Peyer's patch (tissue), 4 donors: ENCODE measurements around the gene TCP10L. TPM values are rescaled to one million over a fixed set of nuclear protein-coding genes. Genes with fewer than 3 reads are reported as not detected.
"Not testable (repeated sequence)": the region's sequence is repeated elsewhere in the genome, so short reads cannot be mapped to it uniquely, and the experiment has no call there.

Source experiments
- DNase-seq, 3 donors: peaks; one replicate each; pipeline ENCODE4 v3.0.0-alpha.2; 2017 to 2019
- H3K27ac ChIP-seq, 4 donors: fragments of 200-600 bp; sonication (generic); one replicate each; pipeline ENCODE4 v1.5.1; 2016 to 2019
- H3K27me3 ChIP-seq, 2 donors: fragments of 200-600 bp; sonication (generic); one replicate each; pipeline ENCODE4 v1.5.1; 2019
- H3K36me3 ChIP-seq, 3 donors: fragments of 200-600 bp; sonication (generic); one replicate each; pipeline ENCODE4 v1.5.1; 2016 to 2019
- H3K4me1 ChIP-seq, 4 donors: fragments of 200-600 bp; sonication (generic); one replicate each; pipeline ENCODE4 v1.5.1; 2016 to 2019
- H3K4me3 ChIP-seq, 4 donors: fragments of 200-600 bp; sonication (generic); 1 replicate in 3 of 4; 2 replicates in 1 of 4; pipeline ENCODE4 v1.5.1; 2016 to 2019; ENCODE audit warnings: mild to moderate bottlenecking in 1 of 4
- H3K9me3 ChIP-seq, 4 donors: fragments of 200-600 bp; sonication (generic); one replicate each; pipeline ENCODE4 v1.5.1; 2016 to 2019; ENCODE audit warnings: mild to moderate bottlenecking in 1 of 4
- CTCF ChIP-seq, 6 experiments: fragments of 450-650 bp in 4 of 6; fragments of 200-600 bp in 2 of 6; sonication (generic) in 1 of 6; IDR thresholded peaks; one replicate each; pipeline ENCODE4 v1.5.1; 2017 to 2019; ENCODE audit warnings: antibody characterized with exemption in 6 of 6, mild to moderate bottlenecking in 3 of 6, moderate library complexity in 1 of 6
- POLR2A ChIP-seq, 2 donors: fragments of 450-650 bp; IDR thresholded peaks; one replicate each; pipeline ENCODE4 v1.5.1; 2017; ENCODE audit warnings: antibody characterized with exemption in 2 of 2, mild to moderate bottlenecking in 2 of 2, moderate library complexity in 2 of 2
- total RNA-seq, 4 donors: library from RNA; depleted of rRNA; stranded (reverse); fragments of >200 nt; gene quantifications; one replicate each; pipeline ENCODE4 v1.1.0, GENCODE V29; 2016

TCP10L gene
- total RNA-seq, 4 donors from 2014 or later = 9.9 TPM; not detected in 3

GRCh38 chr21:32538147-32538792 lies 47.1 kb downstream of the TCP10L start:
- no peak overlapping the region for H3K27ac ChIP-seq
- no peaks in the 10 kb centered on the region for H3K36me3 ChIP-seq
- no peaks in the 10 kb centered on the region for H3K27me3 ChIP-seq
- no peaks in the 10 kb centered on the region for H3K4me1 ChIP-seq
- H3K4me3 ChIP-seq = no peak overlapping the region
- H3K9me3 ChIP-seq = no peaks in the 10 kb centered on the region
- no peak for TF ChIP-seq POLR2A (IDR thresholded peaks at IDR 0.05)
- DNase-seq = no peak

GRCh38 chr21:32537569-32537881 lies 47.8 kb downstream of the TCP10L start:
- H3K4me1 ChIP-seq = no peaks in the 10 kb centered on the region
- no peak overlapping the region for H3K27ac ChIP-seq
- TF ChIP-seq CTCF (IDR thresholded peaks at IDR 0.05) (no peak), POLR2A (IDR thresholded peaks at IDR 0.05) (no peak)
- no peaks in the 10 kb centered on the region for H3K36me3 ChIP-seq
- H3K27me3 ChIP-seq = no peaks in the 10 kb centered on the region
- no peak for DNase-seq
- no peak overlapping the region for H3K4me3 ChIP-seq
- H3K9me3 ChIP-seq = no peaks in the 10 kb centered on the region

- no peaks in the 10 kb centered on the region for H3K9me3 ChIP-seq
- H3K4me3 ChIP-seq = no peak overlapping the region
- H3K36me3 ChIP-seq = no peaks in the 10 kb centered on the region
- no peak overlapping the region for H3K27ac ChIP-seq
- no peak for DNase-seq
- no peak for TF ChIP-seq POLR2A (IDR thresholded peaks at IDR 0.05)
- no peaks in the 10 kb centered on the region for H3K27me3 ChIP-seq
- H3K4me1 ChIP-seq = no peaks in the 10 kb centered on the region
Observed at GRCh38 chr21:32535612-32536011, 49.7 kb downstream of the TCP10L start.

GRCh38 chr21:32534113-32534512 lies 51.2 kb downstream of the TCP10L start:
- no peaks in the 10 kb centered on the region for H3K4me1 ChIP-seq
- H3K36me3 ChIP-seq = no peaks in the 10 kb centered on the region
- no peak overlapping the region for H3K4me3 ChIP-seq
- no peaks in the 10 kb centered on the region for H3K27me3 ChIP-seq
- H3K9me3 ChIP-seq = no peaks in the 10 kb centered on the region
- no peak for DNase-seq
- H3K27ac ChIP-seq = no peak overlapping the region
- no peak for TF ChIP-seq CTCF (IDR thresholded peaks at IDR 0.05)
- TF ChIP-seq POLR2A (IDR thresholded peaks at IDR 0.05) = no peak

GRCh38 chr21:32533611-32534010 lies 51.7 kb downstream of the TCP10L start:
- Histone ChIP-seq H3K4me1 (no peaks in the 10 kb centered on the region), H3K9me3 (no peaks in the 10 kb centered on the region), H3K4me3 (no peak overlapping the region), H3K36me3 (no peaks in the 10 kb centered on the region), H3K27ac (no peak overlapping the region), H3K27me3 (no peaks in the 10 kb centered on the region)
- TF ChIP-seq CTCF (IDR thresholded peaks at IDR 0.05) (no peak), POLR2A (IDR thresholded peaks at IDR 0.05) (no peak)
- DNase-seq = no peak

GRCh38 chr21:32533053-32533452 lies 52.3 kb downstream of the TCP10L start:
- Histone ChIP-seq H3K27me3 (no peaks in the 10 kb centered on the region), H3K27ac (no peak overlapping the region), H3K4me1 (no peaks in the 10 kb centered on the region), H3K4me3 (no peak overlapping the region), H3K9me3 (no peaks in the 10 kb centered on the region), H3K36me3 (no peaks in the 10 kb centered on the region)
- no peak for TF ChIP-seq POLR2A (IDR thresholded peaks at IDR 0.05)
- TF ChIP-seq CTCF (IDR thresholded peaks at IDR 0.05) = no peak
- no peak for DNase-seq

GRCh38 chr21:32532636-32533035 lies 52.7 kb downstream of the TCP10L start:
- Histone ChIP-seq H3K9me3 (no peaks in the 10 kb centered on the region), H3K27ac (no peak overlapping the region)
- TF ChIP-seq POLR2A (IDR thresholded peaks at IDR 0.05) (no peak), CTCF (IDR thresholded peaks at IDR 0.05) (no peak)

GRCh38 chr21:32531561-32531960 lies 53.8 kb downstream of the TCP10L start:
- not testable (repeated sequence) for H3K36me3 ChIP-seq, DNase-seq, H3K27ac ChIP-seq, H3K9me3 ChIP-seq, H3K27me3 ChIP-seq, H3K4me1 ChIP-seq, H3K4me3 ChIP-seq

More at GRCh38 chr21:32532636-32533035, 52.7 kb downstream of the TCP10L start:
- Histone ChIP-seq H3K4me1 (no peaks in the 10 kb centered on the region), H3K27me3 (no peaks in the 10 kb centered on the region), H3K4me3 (no peak overlapping the region), H3K36me3 (no peaks in the 10 kb centered on the region)
- DNase-seq = no peak

GRCh38 chr21:32530809-32531208 lies 54.5 kb downstream of the TCP10L start:
- not testable (repeated sequence) for H3K27ac ChIP-seq, H3K27me3 ChIP-seq, DNase-seq, H3K9me3 ChIP-seq, H3K4me3 ChIP-seq, H3K36me3 ChIP-seq, H3K4me1 ChIP-seq
